Measurements from ENCODE around the gene RHBDL3.
A peak's percentile ranks its signal among the peaks of the same experiment; 100 is the strongest.

Gene RHBDL3

GRCh38 chr17:32287804-32288511 lies 22.3 kb downstream of the RHBDL3 start:
- DNase-seq (ENCODE audit: low read depth in 2 of 2), result no peak

GRCh38 chr17:32288615-32289014 lies 23.0 kb downstream of the RHBDL3 start:
- no peak for TF ChIP-seq CTCF (IDR thresholded peaks at IDR 0.05; ENCODE audit: low read depth, low read length)
- no peak overlapping the region for H3K4me3 ChIP-seq (replicated peaks in 1 of 2; ENCODE audit: low read depth in 2 of 2, low read length in 2 of 2)
- no peak for DNase-seq (ENCODE audit: low read depth in 2 of 2)

More at GRCh38 chr17:32287804-32288511, 22.3 kb downstream of the RHBDL3 start:
- no peak for TF ChIP-seq CTCF (IDR thresholded peaks at IDR 0.05; ENCODE audit: low read depth, low read length)
- peak overlapping the region in 1 of 2 donors; percentile 0 for H3K4me3 ChIP-seq (replicated peaks in 1 of 2; ENCODE audit: low read depth in 2 of 2, low read length in 2 of 2)

- H3K4me3 ChIP-seq (replicated peaks in 1 of 2; ENCODE audit: low read depth in 2 of 2, low read length in 2 of 2), result no peak overlapping the region
- no peak for DNase-seq (ENCODE audit: low read depth in 2 of 2)
- TF ChIP-seq CTCF (IDR thresholded peaks at IDR 0.05; ENCODE audit: low read depth, low read length), result no peak
Observed at GRCh38 chr17:32289471-32290070, 23.9 kb downstream of the RHBDL3 start.

- TF ChIP-seq CTCF (IDR thresholded peaks at IDR 0.05; ENCODE audit: low read depth, low read length), result no peak
- no peak overlapping the region for H3K4me3 ChIP-seq (replicated peaks in 1 of 2; ENCODE audit: low read depth in 2 of 2, low read length in 2 of 2)
- DNase-seq (ENCODE audit: low read depth in 2 of 2), result no peak
Observed at GRCh38 chr17:32292094-32292493, 26.5 kb downstream of the RHBDL3 start.

- no peak for DNase-seq (ENCODE audit: low read depth in 2 of 2)
- no peak overlapping the region for H3K4me3 ChIP-seq (replicated peaks in 1 of 2; ENCODE audit: low read depth in 2 of 2, low read length in 2 of 2)
- no peak for TF ChIP-seq CTCF (IDR thresholded peaks at IDR 0.05; ENCODE audit: low read depth, low read length)
Observed at GRCh38 chr17:32297424-32297823, 31.8 kb downstream of the RHBDL3 start.

- no peak overlapping the region for H3K4me3 ChIP-seq (replicated peaks in 1 of 2; ENCODE audit: low read depth in 2 of 2, low read length in 2 of 2)
- TF ChIP-seq CTCF (IDR thresholded peaks at IDR 0.05; ENCODE audit: low read depth, low read length), result no peak
- DNase-seq (ENCODE audit: low read depth in 2 of 2), result no peak
Observed at GRCh38 chr17:32297860-32298259, 32.2 kb downstream of the RHBDL3 start.

All from cardiac fibroblast (primary cell).